Mesothelial cell of epicardium (in vitro differentiated cells): ENCODE measurements around the gene BEST3. TPM values are rescaled to one million over a fixed set of nuclear protein-coding genes. Genes with fewer than 3 reads are reported as not detected.

ENCODE experiments used
- DNase-seq, 2 experiments: peaks; one replicate each; pipeline ENCODE4 v3.0.0; 2021; ENCODE audit warnings: low spot score in 2 of 2; ENCODE audit not compliant: unreplicated experiment in 2 of 2
- H3K27ac Mint-ChIP-seq: 2 replicates; pipeline ENCODE4 v1.8.0; 2021; ENCODE audit warnings: mixed read lengths
- H3K27me3 Mint-ChIP-seq: 2 replicates; pipeline ENCODE4 v1.8.0; 2021; ENCODE audit warnings: low read depth, mixed read lengths
- H3K36me3 Mint-ChIP-seq: 2 replicates; pipeline ENCODE4 v1.8.0; 2021; ENCODE audit warnings: mixed read lengths
- H3K4me1 Mint-ChIP-seq: 2 replicates; pipeline ENCODE4 v1.8.0; 2021; ENCODE audit warnings: mixed read lengths
- H3K4me3 Mint-ChIP-seq: 2 replicates; pipeline ENCODE4 v1.8.0; 2021; ENCODE audit warnings: mild to moderate bottlenecking, moderate library complexity, mixed read lengths
- H3K9me3 Mint-ChIP-seq: 2 replicates; pipeline ENCODE4 v1.8.0; 2021; ENCODE audit warnings: mixed read lengths
- CTCF ChIP-seq: fragments of 200-600 bp; sonication (generic); IDR thresholded peaks from one replicate; pipeline ENCODE4 v1.5.0; 2021; ENCODE audit warnings: antibody characterized with exemption; ENCODE audit not compliant: unreplicated experiment
- total RNA-seq: library from RNA; stranded (reverse); gene quantifications from 3 replicates; pipeline ENCODE4 v1.2.1, GENCODE V29; 2021

Gene BEST3
- total RNA-seq, 1 donor from 2014 or later: 0.11 TPM

GRCh38 chr12:69686731-69687130 is 12.4 kb downstream of the BEST3 start:
- Mint-ChIP-seq H3K4me1 (peaks cover 25% of the 10 kb centered on the region), H3K27ac (peak overlapping the region; percentile 31), H3K36me3 (no peaks in the 10 kb centered on the region), H3K9me3 (no peaks in the 10 kb centered on the region), H3K27me3 (no peaks in the 10 kb centered on the region), H3K4me3 (no peak overlapping the region)
- TF ChIP-seq CTCF: no peak
- DNase-seq: no peak

DNA sequence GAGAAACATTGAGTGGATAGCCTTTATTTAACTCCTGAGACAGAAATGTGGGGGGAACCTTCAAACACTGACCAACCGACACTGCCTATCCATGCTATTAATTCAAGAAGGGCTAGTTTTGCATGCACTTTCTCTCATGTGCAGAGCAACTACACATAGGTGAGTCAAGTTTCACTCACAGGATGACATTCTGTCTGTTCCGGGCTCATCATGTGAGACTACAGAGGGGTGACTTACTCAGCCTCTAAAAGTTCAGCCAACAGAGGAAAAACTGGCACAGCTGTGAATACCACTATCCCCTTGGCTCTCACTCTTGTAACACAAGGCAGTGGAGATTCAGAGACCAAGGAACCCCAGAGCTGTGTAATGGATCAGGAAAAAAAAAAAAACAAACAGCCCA is 13.3 kb downstream of the BEST3 start:
- peaks cover 25% of the 10 kb centered on the region for H3K4me1 Mint-ChIP-seq
- no peak for DNase-seq
- H3K27ac Mint-ChIP-seq: no peak overlapping the region
- TF ChIP-seq CTCF: no peak
- no peaks in the 10 kb centered on the region for H3K36me3 Mint-ChIP-seq
- H3K4me3 Mint-ChIP-seq: no peak overlapping the region
- no peaks in the 10 kb centered on the region for H3K9me3 Mint-ChIP-seq
- no peaks in the 10 kb centered on the region for H3K27me3 Mint-ChIP-seq

GRCh38 chr12:69684466-69684865 is 14.6 kb downstream of the BEST3 start:
- no peak for DNase-seq
- Mint-ChIP-seq H3K9me3 (no peaks in the 10 kb centered on the region), H3K4me1 (peaks cover 22% of the 10 kb centered on the region), H3K27me3 (no peaks in the 10 kb centered on the region), H3K36me3 (no peaks in the 10 kb centered on the region), H3K4me3 (no peak overlapping the region), H3K27ac (no peak overlapping the region)
- TF ChIP-seq CTCF: no peak

- Mint-ChIP-seq H3K27me3 (no peaks in the 10 kb centered on the region), H3K9me3 (no peaks in the 10 kb centered on the region), H3K4me1 (peaks cover 4% of the 10 kb centered on the region), H3K36me3 (no peaks in the 10 kb centered on the region), H3K27ac (no peak overlapping the region), H3K4me3 (no peak overlapping the region)
- TF ChIP-seq CTCF: no peak
- no peak for DNase-seq
Observed at GRCh38 chr12:69682110-69682755, 16.9 kb downstream of the BEST3 start.

- Mint-ChIP-seq H3K4me3 (no peak overlapping the region), H3K27me3 (no peaks in the 10 kb centered on the region), H3K27ac (no peak overlapping the region), H3K36me3 (no peaks in the 10 kb centered on the region), H3K4me1 (no peaks in the 10 kb centered on the region), H3K9me3 (no peaks in the 10 kb centered on the region)
- TF ChIP-seq CTCF: no peak
- no peak for DNase-seq
Observed at GRCh38 chr12:69679119-69679518, 20.0 kb downstream of the BEST3 start.
